AG04450 (cell line): ENCODE results near the gene CFAP99. TPM values are rescaled to one million over a fixed set of nuclear protein-coding genes. Genes with fewer than 3 reads are reported as not detected.

Source experiments
- CTCF ChIA-PET: fragments of 300-600, 350-600 bp; formaldehyde crosslinking; extraction: SDS; loops from one replicate; lab custom pipeline; 2022; ENCODE audit warnings: antibody characterized with exemption, inconsistent platforms; lab: Charles Lee
- POLR2A ChIA-PET: fragments of 350-600 bp; formaldehyde crosslinking; extraction: SDS; loops from one replicate; lab custom pipeline; 2021; ENCODE audit warnings: antibody characterized with exemption, inconsistent platforms; lab: Yijun Ruan, JAX
- DNase-seq: peaks from one replicate; pipeline ENCODE4 v3.0.0-alpha.2; 2011; ENCODE audit warnings: low read depth, low spot score
- H3K27ac ChIP-seq: one replicate; pipeline ENCODE4 v1.5.1; 2012; ENCODE audit warnings: low read depth, low read length, control low read depth
- H3K27me3 ChIP-seq: one replicate; pipeline ENCODE4 v1.6.0; 2012; ENCODE audit warnings: low read length; ENCODE audit not compliant: control insufficient read depth, insufficient read depth
- H3K4me3 ChIP-seq: 2 replicates; pipeline ENCODE4 v1.5.1; 2011; ENCODE audit warnings: mild to moderate bottlenecking, low read depth, low read length, control low read depth
- H3K9me3 ChIP-seq: 2 replicates; pipeline ENCODE4 v1.5.1; 2012; ENCODE audit warnings: low read length; ENCODE audit not compliant: control insufficient read depth, insufficient read depth
- polyA plus RNA-seq: library from polyadenylated mRNA; depleted of rRNA; stranded (reverse); fragments of >200 nt; gene quantifications from 2 replicates; pipeline ENCODE4 v1.2.3, GENCODE V29; 2011; rRNA removed
- TF ChIP-seq, protein P1 (sequence below): IDR thresholded peaks from 2 replicates; pipeline ENCODE4 v1.5.1; 2011; ENCODE audit warnings: low read depth, low read length, control low read depth, inconsistent platforms

The CFAP99 gene
- polyA plus RNA-seq, 1 experiment, result not detected

DNA sequence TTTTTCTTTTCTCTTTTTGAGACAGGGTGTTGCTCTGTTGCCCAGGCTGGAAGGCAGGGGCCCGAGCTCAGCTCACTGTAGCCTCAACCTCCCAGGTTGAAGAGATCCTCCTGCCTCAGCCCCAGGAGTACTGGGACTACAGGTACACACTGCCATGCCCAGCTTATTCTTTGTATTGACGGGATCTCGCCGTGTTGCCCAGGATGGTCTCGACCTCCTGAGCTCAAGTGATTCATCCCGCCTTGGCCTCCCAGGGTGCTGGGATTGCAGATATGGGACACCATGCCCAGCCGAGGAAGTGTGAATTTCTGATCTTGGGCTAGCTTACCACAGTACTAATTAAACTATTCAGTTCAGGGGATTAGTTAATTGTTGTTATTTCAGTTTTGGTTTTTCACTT is 89.1 kb downstream of the CFAP99 start:
- Histone ChIP-seq H3K27me3 (no peaks in the 10 kb centered on the region), H3K27ac (no peak overlapping the region), H3K4me3 (no peak overlapping the region), H3K9me3 (no peaks in the 10 kb centered on the region)
- ChIA-PET CTCF (no interaction called here), POLR2A (no interaction called here)
- TF ChIP-seq, protein P1, sequence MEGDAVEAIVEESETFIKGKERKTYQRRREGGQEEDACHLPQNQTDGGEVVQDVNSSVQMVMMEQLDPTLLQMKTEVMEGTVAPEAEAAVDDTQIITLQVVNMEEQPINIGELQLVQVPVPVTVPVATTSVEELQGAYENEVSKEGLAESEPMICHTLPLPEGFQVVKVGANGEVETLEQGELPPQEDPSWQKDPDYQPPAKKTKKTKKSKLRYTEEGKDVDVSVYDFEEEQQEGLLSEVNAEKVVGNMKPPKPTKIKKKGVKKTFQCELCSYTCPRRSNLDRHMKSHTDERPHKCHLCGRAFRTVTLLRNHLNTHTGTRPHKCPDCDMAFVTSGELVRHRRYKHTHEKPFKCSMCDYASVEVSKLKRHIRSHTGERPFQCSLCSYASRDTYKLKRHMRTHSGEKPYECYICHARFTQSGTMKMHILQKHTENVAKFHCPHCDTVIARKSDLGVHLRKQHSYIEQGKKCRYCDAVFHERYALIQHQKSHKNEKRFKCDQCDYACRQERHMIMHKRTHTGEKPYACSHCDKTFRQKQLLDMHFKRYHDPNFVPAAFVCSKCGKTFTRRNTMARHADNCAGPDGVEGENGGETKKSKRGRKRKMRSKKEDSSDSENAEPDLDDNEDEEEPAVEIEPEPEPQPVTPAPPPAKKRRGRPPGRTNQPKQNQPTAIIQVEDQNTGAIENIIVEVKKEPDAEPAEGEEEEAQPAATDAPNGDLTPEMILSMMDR, result no peak
- DNase-seq, result no peak

DNA sequence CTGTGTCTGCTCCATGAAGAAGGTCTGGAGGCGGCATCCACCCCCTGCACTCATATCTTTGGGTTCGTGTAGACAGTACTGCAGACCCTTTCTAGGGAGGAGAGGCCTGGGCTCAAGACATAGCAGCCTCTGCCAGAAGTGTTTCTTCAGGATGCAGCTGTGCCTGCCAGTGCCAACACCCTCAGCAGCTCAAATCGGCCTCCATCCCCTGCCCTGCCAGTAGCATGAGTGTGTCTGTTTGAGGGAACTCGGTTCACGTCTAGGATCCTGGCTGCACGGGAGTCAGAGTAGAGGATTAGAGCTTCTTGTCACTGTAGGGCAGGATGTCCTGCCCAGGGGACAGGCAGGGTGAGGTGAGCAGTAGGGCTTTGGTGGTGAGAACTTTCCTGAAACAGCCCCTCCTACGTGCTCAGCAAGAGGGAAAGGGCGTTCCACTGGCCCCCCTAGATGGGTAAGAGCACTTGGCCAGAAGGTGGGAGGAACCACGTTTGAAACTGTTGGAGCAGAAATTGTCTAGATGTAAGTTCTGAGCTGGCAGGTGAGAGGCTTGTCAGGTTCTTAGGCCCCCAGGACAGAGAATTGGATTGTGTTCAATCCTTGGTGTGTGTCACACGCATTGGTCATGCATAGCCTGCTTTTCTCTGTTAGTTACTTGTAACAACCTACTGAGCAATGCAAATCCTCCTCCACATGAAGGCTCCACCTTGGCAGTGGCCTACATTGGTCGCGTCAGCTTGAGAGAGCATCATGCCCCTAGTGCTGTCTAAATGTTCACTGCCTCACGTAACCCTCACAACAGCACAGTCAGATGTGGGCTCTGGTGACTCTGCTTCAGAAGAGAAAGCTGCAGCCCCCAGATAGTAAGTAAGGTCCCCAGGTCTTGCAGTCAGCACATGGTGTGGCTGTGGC is 91.8 kb downstream of the CFAP99 start:
- Histone ChIP-seq H3K4me3 (no peak overlapping the region), H3K9me3 (no peaks in the 10 kb centered on the region), H3K27ac (no peak overlapping the region), H3K27me3 (no peaks in the 10 kb centered on the region)
- ChIA-PET CTCF (no interaction called here), POLR2A (no interaction called here)
- TF ChIP-seq, protein P1, result no peak
- no peak for DNase-seq

DNA sequence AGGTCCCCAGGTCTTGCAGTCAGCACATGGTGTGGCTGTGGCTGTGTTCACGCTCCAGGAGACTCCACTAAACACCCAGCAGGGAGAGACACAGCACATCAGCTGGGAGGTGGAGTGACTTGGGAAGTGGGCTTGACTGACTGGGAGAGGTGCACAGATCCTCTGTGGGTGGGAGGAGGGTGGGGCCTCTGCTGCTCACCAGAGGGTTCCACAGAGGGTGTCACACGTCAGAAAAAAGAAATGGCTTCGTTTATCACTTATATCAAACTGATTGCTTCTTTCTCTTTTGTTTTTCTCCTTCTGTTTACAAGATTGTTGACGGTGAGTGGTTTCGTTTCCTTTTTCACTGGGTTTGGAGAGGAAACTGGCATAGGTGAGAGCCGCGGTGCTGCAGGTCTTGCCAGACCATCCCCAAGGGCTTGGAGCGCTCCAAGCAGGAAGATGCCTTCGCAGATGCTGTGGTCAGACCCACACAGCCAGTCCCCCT is 92.9 kb downstream of the CFAP99 start:
- CTCF ChIA-PET, result no interaction called here
- H3K9me3 ChIP-seq, result no peaks in the 10 kb centered on the region

More for the DNA sequence above, 92.9 kb downstream of the CFAP99 start:
- DNase-seq, result no peak
- POLR2A ChIA-PET, result no interaction called here
- Histone ChIP-seq H3K27me3 (no peaks in the 10 kb centered on the region), H3K27ac (no peak overlapping the region), H3K4me3 (no peak overlapping the region)
- TF ChIP-seq, protein P1, result no peak

Other genes starting within 250 kb of the CFAP99 start
- 3.1 and 6.0 TPM in 2 replicates for gene HAUS3, start 176.8 kb upstream of the CFAP99 start, polyA plus RNA-seq
- 0.35 and 0.42 TPM in 2 replicates for gene POLN, start 176.8 kb upstream of the CFAP99 start, polyA plus RNA-seq
- gene MXD4, start 156.8 kb upstream of the CFAP99 start, polyA plus RNA-seq, result 46.0 and 59.5 TPM in 2 replicates
- 2.2 and 3.1 TPM in 2 replicates for gene ZFYVE28, start 310 bp upstream of the CFAP99 start, polyA plus RNA-seq
- 83.1 and 95.4 TPM in 2 replicates for gene RNF4, start 50.2 kb downstream of the CFAP99 start, polyA plus RNA-seq
- 5.9 and 7.8 TPM in 2 replicates for gene FAM193A, start 117.7 kb downstream of the CFAP99 start, polyA plus RNA-seq